Measurements from ENCODE around the gene PIKFYVE.
"Not testable (repeated sequence)": the region's sequence is repeated elsewhere in the genome, so short reads cannot be mapped to it uniquely, and the experiment has no call there.

PIKFYVE gene

DNA sequence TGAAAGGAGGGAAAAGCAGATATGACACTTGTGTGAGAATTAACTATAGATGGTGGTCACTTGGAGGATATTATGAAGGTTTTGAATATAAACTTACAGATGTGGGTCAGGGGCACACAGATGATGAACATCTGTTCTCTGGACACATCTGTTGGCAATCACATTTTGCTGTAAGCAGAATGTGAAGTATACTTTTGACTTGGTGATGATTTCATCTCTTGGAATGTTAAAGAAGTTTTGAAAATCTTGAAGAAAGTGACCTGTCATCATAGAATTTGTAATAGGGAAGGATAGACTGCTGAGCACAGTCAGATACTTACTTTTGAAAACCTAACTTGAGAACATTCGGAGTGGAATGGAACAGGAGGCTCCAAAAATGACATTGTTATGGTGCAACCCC is 40.2 kb downstream of the PIKFYVE start:
- DNase-seq: no peak

- DNase-seq: no peak
Observed at GRCh38 chr2:208311321-208311720, 45.3 kb downstream of the PIKFYVE start.

DNA sequence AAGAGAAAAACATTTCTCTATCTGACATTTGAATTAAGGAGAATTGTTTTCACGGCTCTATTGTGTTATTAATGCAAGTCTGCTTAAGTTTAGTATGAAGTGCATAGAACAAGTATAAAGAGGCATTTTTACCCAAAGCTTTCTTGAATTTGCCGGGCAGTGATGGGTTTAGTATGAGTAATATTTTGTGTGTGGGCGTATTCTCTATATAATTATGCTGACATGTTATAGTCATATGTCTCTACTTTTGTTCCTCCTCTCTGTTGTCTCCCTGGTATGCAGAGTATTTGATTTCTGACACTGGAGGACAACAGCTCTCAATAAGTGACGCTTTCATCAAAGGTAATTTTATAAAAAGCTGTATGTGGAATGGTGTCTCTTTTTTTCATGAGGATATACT is 45.9 kb downstream of the PIKFYVE start:
- no peak for DNase-seq

DNA sequence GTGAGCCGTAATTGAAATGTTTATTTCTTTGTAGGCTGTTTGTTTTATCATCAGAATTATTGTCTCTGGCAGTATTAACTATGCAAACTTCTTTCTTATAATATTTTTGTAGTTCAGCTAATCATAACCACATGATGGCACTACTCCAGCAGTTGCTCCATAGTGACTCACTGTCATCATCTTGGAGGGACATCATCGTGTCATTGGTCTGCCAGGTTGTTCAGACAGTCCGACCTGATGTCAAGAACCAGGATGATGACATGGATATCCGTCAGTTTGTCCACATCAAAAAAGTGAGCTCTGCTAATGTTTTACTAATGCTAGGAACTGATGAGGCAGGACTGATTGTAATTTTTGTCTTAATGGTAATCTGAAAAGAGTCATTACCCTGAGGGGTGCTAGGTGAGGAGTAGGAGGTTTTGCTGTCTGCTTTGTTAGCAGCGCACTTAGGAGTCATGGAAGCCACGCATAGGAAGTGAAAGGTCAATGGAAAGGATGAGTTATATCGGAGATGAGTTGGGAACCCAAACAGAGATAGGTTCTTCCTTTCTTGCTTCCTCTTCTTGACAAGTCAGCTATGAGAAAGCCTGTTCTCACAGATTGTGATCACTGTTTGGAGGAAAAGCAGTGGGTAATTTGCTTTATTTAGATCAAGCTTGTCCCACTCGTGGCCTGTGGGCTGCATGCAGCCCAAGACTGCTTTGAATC is 49.2 kb downstream of the PIKFYVE start:
- DNase-seq: no peak

GRCh38 chr2:208318127-208318526 is 52.1 kb downstream of the PIKFYVE start:
- no peak for DNase-seq

DNA sequence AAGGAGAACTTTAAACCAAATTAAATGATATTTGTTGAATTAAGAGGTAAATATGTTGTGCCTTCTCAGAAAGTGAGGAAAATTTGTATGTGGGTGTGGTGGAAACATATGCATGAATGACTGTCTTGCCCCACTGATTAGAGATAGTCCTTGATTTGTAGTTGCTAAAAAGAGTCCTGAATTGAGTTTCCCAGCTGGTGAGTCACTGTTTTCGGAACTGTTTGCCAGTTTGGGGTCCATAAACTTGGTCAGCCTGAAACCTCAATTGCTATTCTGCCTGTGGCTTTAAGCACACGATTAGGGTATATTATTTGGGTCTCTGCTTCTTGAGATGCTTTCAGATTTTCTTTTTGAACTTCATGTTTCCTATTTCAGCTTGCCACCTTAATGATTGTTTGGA is 53.3 kb downstream of the PIKFYVE start:
- no peak for DNase-seq

DNA sequence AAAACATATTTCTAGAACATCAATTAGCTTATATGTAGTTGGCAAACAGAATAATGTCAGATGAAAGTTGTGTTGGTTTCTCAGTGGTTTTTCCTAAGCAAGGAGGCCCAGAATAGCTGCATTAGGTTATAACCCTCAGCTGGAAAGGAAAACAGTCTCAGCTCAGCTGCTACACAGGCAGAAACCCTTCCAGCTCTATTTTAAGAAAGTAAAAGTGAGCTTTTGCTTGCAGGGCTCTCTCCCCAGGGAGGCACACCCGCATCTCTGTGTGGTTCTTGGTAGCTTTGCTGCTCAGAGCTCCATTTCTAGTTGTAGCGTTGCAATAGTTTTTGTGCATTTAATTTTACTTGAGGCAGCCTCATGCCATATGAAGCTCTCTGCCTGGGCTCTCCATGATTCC is 54.6 kb downstream of the PIKFYVE start:
- no peak for DNase-seq

DNA sequence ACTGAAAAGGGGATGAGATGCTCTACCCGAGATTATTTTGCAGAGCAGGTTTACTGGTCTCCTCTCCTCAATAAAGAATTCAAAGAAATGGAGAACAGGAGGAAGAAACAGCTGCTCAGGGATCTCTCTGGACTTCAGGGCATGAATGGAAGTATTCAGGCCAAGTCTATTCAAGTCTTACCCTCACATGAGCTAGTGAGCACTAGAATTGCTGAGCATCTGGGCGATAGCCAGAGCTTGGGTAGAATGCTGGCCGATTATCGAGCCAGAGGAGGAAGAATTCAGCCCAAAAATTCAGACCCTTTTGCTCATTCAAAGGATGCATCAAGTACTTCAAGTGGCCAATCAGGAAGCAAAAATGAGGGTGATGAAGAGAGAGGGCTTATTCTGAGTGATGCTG is 60.0 kb downstream of the PIKFYVE start:
- no peak for DNase-seq

DNA sequence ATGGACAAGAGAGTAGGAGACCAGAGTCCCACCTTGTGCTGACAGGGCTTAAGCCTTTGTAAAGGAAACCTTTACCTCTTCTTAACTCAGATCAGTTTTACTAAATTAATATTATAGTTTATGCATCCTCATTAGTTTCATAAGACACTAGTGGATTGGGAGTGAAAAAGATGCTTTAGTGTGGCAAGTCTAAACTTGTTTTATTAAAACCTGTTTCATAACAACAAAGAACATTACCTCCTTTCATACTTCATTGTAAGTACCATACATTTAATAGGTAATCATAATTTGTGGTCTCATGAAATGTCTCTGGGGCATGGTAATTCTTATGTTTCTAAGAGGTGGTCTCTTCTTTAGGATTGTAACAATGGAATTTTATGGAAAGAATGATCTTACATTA is 63.4 kb downstream of the PIKFYVE start:
- DNase-seq: no peak

DNA sequence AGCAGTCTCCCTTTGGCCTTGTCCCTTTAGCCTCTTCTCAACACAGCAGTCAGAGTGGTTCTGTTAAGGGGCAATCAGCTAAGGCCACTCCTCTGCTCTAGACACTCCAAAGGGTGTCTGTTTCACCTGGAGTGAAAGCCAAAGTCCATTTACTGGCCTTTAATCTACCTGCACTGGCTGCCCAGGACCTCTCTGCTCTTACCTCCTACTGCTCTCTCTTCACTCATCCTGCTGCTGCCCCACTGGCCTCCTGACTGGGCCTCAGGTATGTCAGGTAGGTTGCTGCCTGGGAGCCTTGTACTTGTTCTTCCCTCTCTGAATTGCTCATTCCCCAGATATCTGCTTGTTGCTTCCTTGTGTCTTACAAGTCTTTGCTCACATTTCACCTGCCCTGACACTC is 68.2 kb downstream of the PIKFYVE start:
- DNase-seq: no peak

GRCh38 chr2:208346756-208347155 is 80.7 kb downstream of the PIKFYVE start:
- DNase-seq: no peak

- no peak for DNase-seq
Observed at GRCh38 chr2:208350610-208351009, 84.6 kb downstream of the PIKFYVE start.

DNA sequence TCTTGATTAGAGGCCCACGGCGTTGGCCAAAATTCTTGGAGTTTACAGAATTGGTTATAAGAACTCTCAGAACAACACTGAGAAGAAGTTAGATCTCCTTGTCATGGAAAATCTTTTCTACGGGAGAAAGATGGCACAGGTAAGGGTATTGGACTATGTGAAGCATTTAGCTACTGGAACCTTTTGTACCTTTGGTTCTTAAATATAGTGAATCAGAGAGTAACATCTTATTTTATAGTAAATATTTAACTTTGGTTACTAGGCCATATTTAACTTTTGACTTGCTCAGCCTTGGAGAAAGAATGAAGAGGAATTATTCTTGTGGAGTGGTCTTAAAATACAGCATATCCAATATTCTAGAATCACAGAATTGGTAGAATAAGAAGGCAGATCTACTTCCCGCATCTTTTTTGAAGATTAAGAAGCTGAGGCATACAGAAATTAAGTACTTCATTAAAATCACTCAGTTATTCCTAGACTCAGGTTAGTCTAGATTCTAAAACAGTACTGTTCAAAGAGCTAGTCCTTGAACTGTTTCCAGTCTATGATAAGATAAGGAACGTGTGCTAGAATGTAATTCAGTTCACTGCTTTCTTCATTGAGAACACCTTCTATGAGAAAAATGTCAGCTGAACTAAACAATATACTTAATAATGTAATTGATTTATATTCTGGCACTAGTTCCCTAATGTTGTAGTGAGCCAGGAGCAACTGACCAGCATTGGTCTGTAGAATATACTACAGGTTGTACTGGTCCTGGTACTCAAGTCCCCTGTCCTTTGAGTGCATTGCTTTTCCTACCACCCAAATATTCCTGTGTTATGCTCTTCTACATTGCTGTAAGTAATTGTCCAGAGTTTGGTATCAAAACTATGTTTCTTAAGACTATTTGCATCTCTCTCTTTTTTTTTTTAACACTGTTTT is 86.9 kb downstream of the PIKFYVE start:
- no peak for DNase-seq

DNA sequence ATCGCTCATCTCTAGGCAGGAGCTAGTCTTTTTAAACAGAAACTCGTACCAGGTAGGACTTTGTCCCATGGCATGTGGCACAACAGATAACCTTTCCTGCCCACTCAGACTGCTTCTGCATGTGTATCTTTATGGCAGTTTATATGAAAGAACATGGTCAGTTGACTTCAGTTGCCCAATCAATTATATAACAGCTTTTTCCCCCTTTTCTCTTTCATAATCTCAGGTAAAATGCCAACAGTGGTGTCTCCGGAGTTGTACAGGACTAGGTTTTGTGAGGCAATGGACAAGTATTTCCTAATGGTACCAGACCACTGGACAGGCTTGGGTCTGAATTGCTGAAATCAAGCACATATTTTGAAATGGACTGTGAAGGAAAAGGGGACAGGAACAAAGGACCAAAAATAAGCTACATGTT is 88.9 kb downstream of the PIKFYVE start:
- no peak for DNase-seq

DNA sequence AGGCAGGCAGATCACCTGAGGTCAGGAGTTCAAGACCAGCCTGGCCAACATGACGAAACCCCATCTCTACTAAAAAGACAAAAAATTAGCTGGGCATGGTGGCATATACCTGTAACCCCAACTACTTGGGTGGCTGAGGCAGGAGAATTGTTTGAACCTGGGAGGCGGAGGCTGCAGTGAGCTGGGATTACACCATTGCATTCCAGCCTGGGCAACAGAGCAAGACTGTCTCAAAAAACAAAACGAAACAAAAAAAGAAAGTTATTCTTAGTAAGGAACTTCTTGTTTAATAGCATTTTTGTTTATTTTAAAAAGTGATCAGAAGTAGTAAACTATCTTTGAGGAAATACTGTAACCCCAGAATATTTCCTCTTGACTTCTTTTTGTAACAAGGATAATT is 90.4 kb downstream of the PIKFYVE start:
- DNase-seq: not testable (repeated sequence)

- DNase-seq: no peak
Observed at GRCh38 chr2:208356846-208357574, 91.0 kb downstream of the PIKFYVE start.

DNA sequence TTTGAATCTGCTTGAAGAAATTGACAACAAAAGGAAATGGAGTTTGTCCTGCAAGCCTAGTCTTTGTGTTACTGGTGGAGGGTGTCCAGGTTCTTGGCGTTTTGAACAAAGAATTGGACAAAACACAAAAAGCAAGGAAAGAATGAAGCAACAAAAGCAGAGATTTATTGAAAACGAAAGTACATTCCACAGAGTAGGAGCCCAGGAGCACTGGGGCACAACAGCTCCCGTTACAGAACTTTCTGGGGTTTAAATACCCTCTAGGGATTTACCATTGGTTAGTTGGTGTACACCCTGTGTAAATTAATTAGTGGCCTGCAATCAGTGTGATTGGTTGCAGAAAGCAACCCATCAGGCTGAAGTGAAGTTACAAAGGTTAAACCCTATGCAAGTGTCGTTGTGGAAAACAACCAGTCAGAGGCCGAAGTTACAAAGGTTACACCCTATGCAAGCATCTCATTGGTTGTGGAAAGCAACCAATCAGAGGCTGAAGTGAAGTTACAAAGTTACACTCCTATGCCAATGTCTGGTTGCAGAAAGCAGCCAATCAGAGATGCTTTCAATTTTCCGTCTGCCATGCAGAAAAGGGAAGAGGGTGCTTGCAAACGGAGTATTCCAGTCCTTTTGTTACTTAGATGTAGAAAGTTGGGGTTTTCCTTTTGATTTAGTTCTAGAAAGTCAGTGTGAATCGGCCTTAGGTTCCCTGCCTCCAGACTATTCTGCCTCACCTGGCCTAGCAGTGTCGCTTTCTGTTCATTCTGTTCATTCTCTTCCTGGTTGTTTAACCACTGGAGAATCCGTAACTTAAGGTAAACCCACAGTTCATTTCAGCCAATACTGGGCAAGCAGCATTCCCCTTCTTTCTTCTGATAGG is 92.9 kb downstream of the PIKFYVE start:
- DNase-seq: no peak

DNA sequence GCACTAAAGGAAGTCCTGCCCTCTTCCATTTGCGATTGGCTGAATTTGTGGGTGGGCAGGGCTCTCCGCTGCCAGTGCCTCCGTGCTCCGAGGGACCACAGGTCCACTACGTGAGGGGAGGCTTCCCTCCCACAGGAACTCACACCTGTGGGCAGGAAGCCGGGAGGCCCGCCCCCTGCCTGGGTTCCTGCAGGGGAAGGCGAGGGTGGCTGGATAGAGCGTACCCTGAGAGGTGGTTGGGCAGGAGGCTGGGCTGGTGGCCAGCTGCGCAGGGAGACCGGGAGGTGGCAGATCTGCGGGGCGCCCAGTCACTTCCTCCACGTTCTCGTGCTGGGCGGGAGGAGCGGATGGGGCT is 93.6 kb downstream of the PIKFYVE start:
- DNase-seq: no peak

- DNase-seq: no peak
Observed at GRCh38 chr2:208360259-208361076, 94.4 kb downstream of the PIKFYVE start.

GRCh38 chr2:208361077-208361441 is 95.0 kb downstream of the PIKFYVE start:
- DNase-seq: no peak

- DNase-seq: no peak
Observed at GRCh38 chr2:208363485-208363884, 97.4 kb downstream of the PIKFYVE start.
